Airway epithelial cell (primary cell): ENCODE results near the gene NOL8. TPM values are rescaled to one million over a fixed set of nuclear protein-coding genes. Genes with fewer than 3 reads are reported as not detected.

Experiments
- total RNA-seq: library from RNA; depleted of rRNA; stranded (reverse); fragments of >200 nt; gene quantifications from 2 replicates; pipeline ENCODE4 v1.2.3, GENCODE V29; 2015

The NOL8 gene
- 17.8 and 21.1 TPM in 2 replicates for total RNA-seq

DNA sequence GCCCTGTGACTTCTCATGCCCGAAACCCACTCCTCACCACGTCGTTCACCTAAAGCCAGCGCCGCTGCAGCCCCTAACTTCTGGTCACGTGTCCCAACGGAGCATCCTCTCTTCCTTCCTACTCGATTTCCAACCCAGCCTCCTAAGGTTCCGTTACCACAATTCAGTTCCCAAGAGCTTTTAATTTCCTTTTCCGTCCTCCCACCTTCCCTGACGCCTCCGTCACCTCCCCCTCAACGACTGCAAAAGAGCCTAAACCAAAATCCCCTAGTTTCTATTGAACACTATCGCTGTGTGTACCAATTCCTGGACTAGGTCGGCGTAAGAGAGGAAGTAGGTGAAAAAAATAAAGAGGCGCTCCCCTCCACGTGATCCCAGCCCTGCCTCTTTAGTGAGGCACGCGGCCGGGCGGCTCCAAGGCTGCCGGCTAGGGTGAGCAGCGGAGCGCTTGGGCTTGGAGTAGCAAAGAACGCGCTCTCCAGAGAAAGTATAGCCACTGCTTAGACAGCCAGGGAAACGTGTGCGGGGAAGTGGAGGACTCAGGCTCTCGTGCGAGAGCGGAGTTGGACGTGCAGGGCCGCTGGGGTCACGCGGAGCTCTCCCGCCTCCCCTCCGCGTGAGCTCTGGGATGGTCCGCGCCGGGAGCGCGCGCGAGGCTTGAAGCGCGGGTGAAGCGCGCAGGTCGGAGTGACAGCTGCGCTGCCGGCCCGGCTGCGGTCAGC is at the start of gene NOL8, which contains the start of gene CENPP:
NOL8 (minus strand) TSS at position 82 of the 722 bp plus-strand sequence. CDS start 1,189 bp downstream, outside the sequence.
CENPP (plus strand) TSS at position 685 of the 722 bp plus-strand sequence.

DNA sequence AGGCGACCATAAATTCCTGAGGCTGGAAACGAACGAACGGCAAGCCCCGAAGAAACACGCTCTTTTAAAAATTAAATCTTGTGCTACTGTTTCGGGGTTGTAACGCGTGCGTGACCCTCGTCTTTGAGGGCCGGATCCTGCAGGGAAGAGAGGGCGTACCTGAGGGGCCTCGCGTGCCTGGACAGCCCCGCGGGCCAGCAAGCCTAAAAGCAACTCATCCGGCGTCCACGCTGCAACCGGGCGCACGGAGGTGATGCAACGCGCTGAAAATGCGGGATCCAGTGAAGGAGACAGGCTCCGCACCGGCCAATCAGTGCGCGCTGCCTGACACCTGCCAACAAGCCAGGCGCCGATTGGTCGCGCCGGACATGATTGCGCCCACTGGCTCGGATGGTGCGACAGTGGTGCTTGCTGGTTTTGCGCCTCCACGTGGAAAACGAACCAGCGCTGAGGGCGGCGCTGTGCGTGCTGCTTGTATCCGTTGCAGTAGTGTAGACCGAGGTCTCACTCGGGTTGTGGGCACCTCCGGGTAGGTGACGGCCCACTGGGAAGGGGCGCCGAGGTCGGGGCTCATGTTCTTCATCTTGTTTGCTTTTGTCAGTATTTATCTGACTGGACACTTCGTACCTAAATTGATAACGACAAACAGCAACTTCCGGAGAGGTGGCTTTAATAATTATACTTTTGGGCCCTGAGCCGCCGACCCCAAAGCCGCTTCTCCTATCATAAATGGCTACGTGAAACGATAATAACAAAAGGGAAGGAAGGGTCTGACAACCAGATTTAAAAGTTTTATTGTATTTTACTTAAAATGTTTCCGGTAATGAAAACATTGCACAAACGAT is 31.5 kb downstream of the NOL8 start, which contains the start of gene IARS1:
IARS1 (minus strand) TSS at position 246 of the 845 bp plus-strand sequence. CDS start 4,278 bp downstream, outside the sequence.

Other genes starting within 250 kb of the NOL8 start
- gene SPTLC1, start 209.9 kb downstream of the NOL8 start, total RNA-seq = 68.5 and 83.0 TPM in 2 replicates
- 122 and 130 TPM in 2 replicates for gene IARS1, start 31.7 kb downstream of the NOL8 start, total RNA-seq
- gene CENPP, start 603 bp upstream of the NOL8 start, total RNA-seq = 2.3 and 4.8 TPM in 2 replicates
- gene OGN, start 79.2 kb upstream of the NOL8 start, total RNA-seq = not detected in 2 replicates
- not detected in 2 replicates for gene OMD, start 99.1 kb upstream of the NOL8 start, total RNA-seq
- not detected in 2 replicates for gene ASPN, start 157.2 kb upstream of the NOL8 start, total RNA-seq
- 0.21 TPM in 1 of 2 replicates, not detected in the other for gene ECM2, start 210.6 kb upstream of the NOL8 start, total RNA-seq